Measurements from ENCODE around the gene STAT2. TPM values are rescaled to one million over a fixed set of nuclear protein-coding genes. Genes with fewer than 3 reads are reported as not detected.
"Not testable (repeated sequence)": the region's sequence is repeated elsewhere in the genome, so short reads cannot be mapped to it uniquely, and the experiment has no call there.

STAT2 gene
- total RNA-seq, 1 donor from 2014 or later = 47.9 TPM

DNA sequence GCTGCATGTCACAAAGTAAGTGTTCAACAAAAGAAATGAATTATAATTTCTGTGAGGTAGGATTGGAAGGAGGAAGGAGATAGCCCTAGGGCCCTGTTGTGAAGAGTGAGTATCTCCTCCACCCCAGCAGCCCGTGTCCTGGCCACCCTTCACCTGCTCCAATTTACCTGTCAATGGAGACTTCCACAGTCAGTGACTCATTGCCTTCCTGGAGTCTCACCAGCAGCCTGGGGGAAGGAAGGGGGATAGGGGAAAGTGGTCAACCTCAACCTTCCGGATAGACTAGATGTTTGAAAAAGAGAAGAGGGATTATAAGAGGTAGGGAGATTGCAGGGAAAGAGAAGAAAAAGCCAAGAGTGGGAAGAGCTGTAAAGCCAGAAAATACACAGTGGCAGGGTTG is 9.2 kb downstream of the STAT2 start:
- H3K36me3 ChIP-seq (ENCODE audit: control insufficient read depth, insufficient read depth, low read length) = peaks cover 34% of the 10 kb centered on the region
- no peak for FAIRE-seq
- TF ChIP-seq, protein P1, sequence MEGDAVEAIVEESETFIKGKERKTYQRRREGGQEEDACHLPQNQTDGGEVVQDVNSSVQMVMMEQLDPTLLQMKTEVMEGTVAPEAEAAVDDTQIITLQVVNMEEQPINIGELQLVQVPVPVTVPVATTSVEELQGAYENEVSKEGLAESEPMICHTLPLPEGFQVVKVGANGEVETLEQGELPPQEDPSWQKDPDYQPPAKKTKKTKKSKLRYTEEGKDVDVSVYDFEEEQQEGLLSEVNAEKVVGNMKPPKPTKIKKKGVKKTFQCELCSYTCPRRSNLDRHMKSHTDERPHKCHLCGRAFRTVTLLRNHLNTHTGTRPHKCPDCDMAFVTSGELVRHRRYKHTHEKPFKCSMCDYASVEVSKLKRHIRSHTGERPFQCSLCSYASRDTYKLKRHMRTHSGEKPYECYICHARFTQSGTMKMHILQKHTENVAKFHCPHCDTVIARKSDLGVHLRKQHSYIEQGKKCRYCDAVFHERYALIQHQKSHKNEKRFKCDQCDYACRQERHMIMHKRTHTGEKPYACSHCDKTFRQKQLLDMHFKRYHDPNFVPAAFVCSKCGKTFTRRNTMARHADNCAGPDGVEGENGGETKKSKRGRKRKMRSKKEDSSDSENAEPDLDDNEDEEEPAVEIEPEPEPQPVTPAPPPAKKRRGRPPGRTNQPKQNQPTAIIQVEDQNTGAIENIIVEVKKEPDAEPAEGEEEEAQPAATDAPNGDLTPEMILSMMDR (IDR thresholded peaks at IDR 0.05; ENCODE audit: insufficient read depth, low read length, severe bottlenecking) = no peak

DNA sequence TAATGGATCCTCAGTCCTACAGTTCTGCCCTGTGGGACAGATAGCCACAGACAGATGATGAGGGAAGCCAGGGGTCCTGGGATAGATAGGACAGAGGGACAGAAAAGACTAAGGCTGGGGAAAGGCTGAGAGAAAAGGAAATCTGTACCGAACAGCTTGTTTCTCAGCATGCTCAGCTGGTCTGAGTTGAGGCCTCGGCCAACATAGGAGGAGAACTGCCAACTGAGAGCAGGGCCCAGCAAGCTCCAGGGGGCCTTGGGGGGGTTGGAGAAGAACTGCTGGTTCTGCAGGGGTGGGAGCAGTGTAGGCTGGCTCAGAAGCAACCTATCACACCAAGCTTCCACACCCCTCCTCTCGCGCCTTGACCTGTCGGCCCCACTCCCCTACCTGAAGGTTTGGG is 11.1 kb downstream of the STAT2 start:
- no peak for FAIRE-seq
- H3K4me3 ChIP-seq (ENCODE audit: low read depth, low read length) = no peak overlapping the region
- DNase-seq (ENCODE audit: low read depth) = no peak
- no peaks in the 10 kb centered on the region for H3K27me3 ChIP-seq (ENCODE audit: control insufficient read depth, insufficient read depth, low read length)
- H3K36me3 ChIP-seq (ENCODE audit: control insufficient read depth, insufficient read depth, low read length) = peaks cover 26% of the 10 kb centered on the region
- TF ChIP-seq, protein P1 (IDR thresholded peaks at IDR 0.05; ENCODE audit: insufficient read depth, low read length, severe bottlenecking) = no peak

More for the DNA sequence above, 9.2 kb downstream of the STAT2 start:
- Histone ChIP-seq H3K4me3 (ENCODE audit: low read depth, low read length) (no peak overlapping the region), H3K27me3 (ENCODE audit: control insufficient read depth, insufficient read depth, low read length) (no peaks in the 10 kb centered on the region)
- no peak for DNase-seq (ENCODE audit: low read depth)

DNA sequence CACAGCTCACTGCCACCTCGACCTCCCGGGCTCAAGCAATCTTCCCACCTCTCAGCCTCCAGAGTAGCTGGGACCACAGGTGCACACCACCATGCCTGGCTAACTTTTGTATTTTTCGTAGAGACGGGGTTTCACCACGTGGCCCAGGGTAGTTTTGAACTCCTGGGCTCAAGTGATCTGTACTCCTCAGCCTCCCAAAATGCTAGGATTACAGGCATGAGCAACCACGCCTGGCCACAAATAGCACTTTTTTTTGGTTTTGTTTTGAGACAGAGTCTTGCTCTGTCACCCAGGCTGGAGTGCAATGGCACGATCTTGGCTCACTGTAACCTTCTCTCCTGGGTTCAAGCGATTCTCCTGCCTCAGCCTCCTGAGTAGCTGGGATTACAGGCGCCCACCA is 12.7 kb downstream of the STAT2 start:
- H3K27me3 ChIP-seq (ENCODE audit: control insufficient read depth, insufficient read depth, low read length); H3K4me3 ChIP-seq (ENCODE audit: low read depth, low read length); FAIRE-seq; DNase-seq (ENCODE audit: low read depth): not testable (repeated sequence)
- peaks cover 30% of the 10 kb centered on the region for H3K36me3 ChIP-seq (ENCODE audit: control insufficient read depth, insufficient read depth, low read length)

DNA sequence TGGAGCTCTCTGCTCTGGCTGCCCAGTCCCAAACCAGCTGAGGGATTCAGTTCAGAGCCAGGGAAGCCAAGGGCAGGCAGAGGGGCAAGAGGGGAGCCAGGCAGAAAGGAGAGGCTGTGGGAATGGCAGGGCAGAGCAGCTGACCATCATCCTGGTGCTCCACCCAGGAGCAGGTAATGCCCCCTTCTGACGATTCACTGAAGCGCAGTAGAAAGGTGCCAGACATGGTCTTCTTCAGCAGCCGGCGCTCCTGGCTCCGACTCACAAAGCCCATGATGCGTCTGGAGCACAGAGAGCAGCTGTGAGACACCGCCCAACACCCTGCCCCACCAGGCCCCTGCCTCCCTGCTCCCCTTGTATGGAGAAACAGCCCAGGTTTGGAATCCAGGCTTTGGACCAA is 13.2 kb downstream of the STAT2 start:
- TF ChIP-seq, protein P1 (IDR thresholded peaks at IDR 0.05; ENCODE audit: insufficient read depth, low read length, severe bottlenecking) = no peak
- Histone ChIP-seq H3K36me3 (ENCODE audit: control insufficient read depth, insufficient read depth, low read length) (peaks cover 30% of the 10 kb centered on the region), H3K4me3 (ENCODE audit: low read depth, low read length) (no peak overlapping the region), H3K27me3 (ENCODE audit: control insufficient read depth, insufficient read depth, low read length) (no peaks in the 10 kb centered on the region)
- FAIRE-seq = no peak
- no peak for DNase-seq (ENCODE audit: low read depth)

DNA sequence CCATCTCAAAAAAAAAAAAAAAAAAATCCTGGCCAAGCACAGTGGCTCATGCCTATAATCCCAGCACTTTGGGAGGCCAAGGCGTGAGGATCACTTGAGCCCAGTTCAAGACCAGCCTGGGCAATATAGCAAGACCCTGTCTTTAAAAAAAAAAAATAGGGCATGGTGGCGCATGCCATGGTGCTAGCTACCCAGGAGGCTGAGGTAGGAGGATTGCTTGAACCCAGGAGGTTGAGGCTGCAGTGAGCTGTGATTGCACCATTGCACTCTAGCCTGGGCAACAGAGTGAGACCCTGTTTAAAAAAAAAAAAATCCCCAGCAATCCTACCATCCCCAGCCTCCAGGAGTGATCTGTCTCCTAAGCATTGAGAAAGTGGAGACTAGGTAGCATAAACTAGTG is 17.6 kb downstream of the STAT2 start:
- DNase-seq (ENCODE audit: low read depth); H3K36me3 ChIP-seq (ENCODE audit: control insufficient read depth, insufficient read depth, low read length); H3K27me3 ChIP-seq (ENCODE audit: control insufficient read depth, insufficient read depth, low read length); FAIRE-seq; H3K4me3 ChIP-seq (ENCODE audit: low read depth, low read length): not testable (repeated sequence)

DNA sequence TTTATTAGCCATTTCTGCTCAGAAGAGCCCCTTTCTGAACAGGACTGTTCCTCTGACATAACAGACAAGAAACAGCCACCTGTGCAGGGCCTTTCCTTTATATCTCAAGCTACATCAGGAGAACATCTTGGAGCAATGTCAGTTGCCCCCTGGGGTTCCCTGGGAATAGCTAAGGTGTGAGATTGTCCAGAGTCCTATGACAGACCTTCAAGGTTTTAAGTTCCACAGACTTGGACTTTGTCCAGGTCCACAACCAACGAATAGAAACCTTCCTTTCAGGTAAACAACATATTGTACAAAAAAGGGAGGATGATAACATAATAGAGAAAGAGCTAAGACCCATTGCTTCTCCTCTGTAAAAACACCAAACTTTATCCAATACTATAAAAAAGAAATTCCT is 18.3 kb downstream of the STAT2 start:
- H3K36me3 ChIP-seq (ENCODE audit: control insufficient read depth, insufficient read depth, low read length) = peaks cover 7% of the 10 kb centered on the region
- TF ChIP-seq, protein P1 (IDR thresholded peaks at IDR 0.05; ENCODE audit: insufficient read depth, low read length, severe bottlenecking) = no peak
- FAIRE-seq (no peak), DNase-seq (ENCODE audit: low read depth) (no peak)
- no peak overlapping the region for H3K4me3 ChIP-seq (ENCODE audit: low read depth, low read length)
- H3K27me3 ChIP-seq (ENCODE audit: control insufficient read depth, insufficient read depth, low read length) = no peaks in the 10 kb centered on the region

DNA sequence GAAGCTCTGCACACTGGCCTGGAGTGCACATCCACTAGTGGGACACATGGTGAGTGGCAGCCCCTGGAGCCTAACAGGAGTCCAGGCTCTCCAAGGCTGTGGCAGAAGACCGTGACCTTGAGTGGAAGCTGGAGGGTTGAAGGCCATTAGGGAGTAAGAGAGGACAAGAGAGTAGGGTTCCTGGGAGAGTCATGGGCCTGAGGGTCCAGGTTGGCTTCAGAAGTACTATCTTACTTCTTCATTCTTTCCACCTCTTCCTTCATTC is 20.8 kb downstream of the STAT2 start:
- DNase-seq (ENCODE audit: low read depth) = no peak
- no peak overlapping the region for H3K4me3 ChIP-seq (ENCODE audit: low read depth, low read length)
- FAIRE-seq = no peak
- TF ChIP-seq, protein P1 (IDR thresholded peaks at IDR 0.05; ENCODE audit: insufficient read depth, low read length, severe bottlenecking) = no peak
- H3K27me3 ChIP-seq (ENCODE audit: control insufficient read depth, insufficient read depth, low read length) = no peaks in the 10 kb centered on the region
- peaks cover 7% of the 10 kb centered on the region for H3K36me3 ChIP-seq (ENCODE audit: control insufficient read depth, insufficient read depth, low read length)
